ENCODE measurements around the gene ACSS2.

The ACSS2 gene

DNA sequence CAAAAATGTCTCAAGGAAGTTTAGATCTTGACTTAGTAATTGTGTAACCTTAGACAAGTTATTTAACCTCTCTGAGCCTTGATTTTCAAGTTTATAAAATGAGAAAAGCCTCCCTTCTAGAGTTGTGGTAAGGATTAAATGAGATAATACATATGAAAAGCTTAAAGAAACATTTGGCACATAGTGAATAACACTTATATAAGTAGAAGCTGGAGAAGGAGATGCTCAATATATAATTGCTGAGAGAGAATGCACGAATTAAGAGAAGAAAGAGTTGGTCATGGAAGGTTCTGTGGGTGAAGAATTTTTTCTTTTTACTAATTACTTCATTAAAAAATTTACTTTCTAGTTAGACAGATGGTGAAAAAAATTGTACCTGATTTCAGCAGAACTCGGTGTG is 5.3 kb downstream of the ACSS2 start:
- Histone ChIP-seq H3K4me2 (ENCODE audit: insufficient read depth, low read length) (no peak overlapping the region), H3K36me3 (ENCODE audit: insufficient read depth, low read length) (no peaks in the 10 kb centered on the region), H4K20me1 (ENCODE audit: insufficient read depth, low read length) (no peaks in the 10 kb centered on the region), H3K27ac (ENCODE audit: low read length) (no peak overlapping the region), H3K4me3 (ENCODE audit: low read depth in 1 of 2, low read length in 2 of 2) (no peak overlapping the region), H3K79me2 (ENCODE audit: insufficient read depth, low read length) (no peaks in the 10 kb centered on the region), H3K27me3 (ENCODE audit: insufficient read depth, low read length, poor library complexity) (peaks cover 4% of the 10 kb centered on the region), H3K9ac (ENCODE audit: low read depth, low read length) (no peak overlapping the region), H2AFZ (ENCODE audit: low read depth, low read length) (no peak overlapping the region), H3K9me3 (ENCODE audit: insufficient read depth, low read length, severe bottlenecking) (no peaks in the 10 kb centered on the region), H3K4me1 (ENCODE audit: insufficient read depth, low read length) (peaks cover 5% of the 10 kb centered on the region)
- DNase-seq (no peak), ATAC-seq (ENCODE audit: insufficient read depth, low read depth) (no peak)
- TF ChIP-seq EZH2 (IDR thresholded peaks at IDR 0.05; ENCODE audit: borderline replicate concordance, low read depth, low read length, severe bottlenecking): no peak
- TF ChIP-seq, protein P1, sequence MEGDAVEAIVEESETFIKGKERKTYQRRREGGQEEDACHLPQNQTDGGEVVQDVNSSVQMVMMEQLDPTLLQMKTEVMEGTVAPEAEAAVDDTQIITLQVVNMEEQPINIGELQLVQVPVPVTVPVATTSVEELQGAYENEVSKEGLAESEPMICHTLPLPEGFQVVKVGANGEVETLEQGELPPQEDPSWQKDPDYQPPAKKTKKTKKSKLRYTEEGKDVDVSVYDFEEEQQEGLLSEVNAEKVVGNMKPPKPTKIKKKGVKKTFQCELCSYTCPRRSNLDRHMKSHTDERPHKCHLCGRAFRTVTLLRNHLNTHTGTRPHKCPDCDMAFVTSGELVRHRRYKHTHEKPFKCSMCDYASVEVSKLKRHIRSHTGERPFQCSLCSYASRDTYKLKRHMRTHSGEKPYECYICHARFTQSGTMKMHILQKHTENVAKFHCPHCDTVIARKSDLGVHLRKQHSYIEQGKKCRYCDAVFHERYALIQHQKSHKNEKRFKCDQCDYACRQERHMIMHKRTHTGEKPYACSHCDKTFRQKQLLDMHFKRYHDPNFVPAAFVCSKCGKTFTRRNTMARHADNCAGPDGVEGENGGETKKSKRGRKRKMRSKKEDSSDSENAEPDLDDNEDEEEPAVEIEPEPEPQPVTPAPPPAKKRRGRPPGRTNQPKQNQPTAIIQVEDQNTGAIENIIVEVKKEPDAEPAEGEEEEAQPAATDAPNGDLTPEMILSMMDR (IDR thresholded peaks at IDR 0.05; ENCODE audit: borderline replicate concordance, extremely low read depth, low read length, poor library complexity, severe bottlenecking): no peak

DNA sequence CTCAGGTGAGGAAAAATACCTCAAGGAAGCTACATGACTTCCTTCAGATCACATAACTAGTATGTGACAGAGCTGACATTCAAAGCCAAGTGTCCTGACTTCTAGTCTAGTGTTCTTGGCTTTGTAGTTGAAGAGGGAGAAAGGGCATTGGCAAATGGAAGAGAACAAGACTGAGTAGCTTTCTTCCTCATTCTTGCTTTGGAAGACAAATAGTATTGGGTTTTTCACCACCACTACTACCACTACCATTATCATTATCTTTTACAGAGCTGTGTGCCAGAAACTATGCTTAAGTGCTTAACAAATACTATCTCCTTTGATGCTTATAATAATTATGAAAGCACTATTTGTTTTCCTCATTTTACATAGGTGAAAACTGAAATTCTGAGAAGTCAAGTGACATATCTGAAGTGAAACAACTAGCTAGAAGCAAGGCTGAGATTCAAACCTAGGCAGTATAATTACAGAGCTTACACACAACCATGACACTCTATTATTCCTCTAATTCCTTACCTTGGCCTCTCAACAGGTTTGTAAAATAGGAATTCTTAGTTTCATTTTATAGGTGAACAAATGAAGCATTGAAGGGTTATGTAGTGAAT is 6.8 kb downstream of the ACSS2 start:
- no peaks in the 10 kb centered on the region for H3K79me2 ChIP-seq (ENCODE audit: insufficient read depth, low read length)
- H3K9ac ChIP-seq (ENCODE audit: low read depth, low read length): no peak overlapping the region
- H3K27me3 ChIP-seq (ENCODE audit: insufficient read depth, low read length, poor library complexity): no peaks in the 10 kb centered on the region
- H3K4me2 ChIP-seq (ENCODE audit: insufficient read depth, low read length): no peak overlapping the region
- H3K27ac ChIP-seq (ENCODE audit: low read length): no peak overlapping the region
- H3K9me3 ChIP-seq (ENCODE audit: insufficient read depth, low read length, severe bottlenecking): no peaks in the 10 kb centered on the region
- no peaks in the 10 kb centered on the region for H3K36me3 ChIP-seq (ENCODE audit: insufficient read depth, low read length)
- DNase-seq (no peak), ATAC-seq (ENCODE audit: insufficient read depth, low read depth) (no peak)
- TF ChIP-seq, protein P1 (IDR thresholded peaks at IDR 0.05; ENCODE audit: borderline replicate concordance, extremely low read depth, low read length, poor library complexity, severe bottlenecking): no peak
- no peak for TF ChIP-seq EZH2 (IDR thresholded peaks at IDR 0.05; ENCODE audit: borderline replicate concordance, low read depth, low read length, severe bottlenecking)
- no peak overlapping the region for H3K4me3 ChIP-seq (ENCODE audit: low read depth in 1 of 2, low read length in 2 of 2)
- H2AFZ ChIP-seq (ENCODE audit: low read depth, low read length): no peak overlapping the region
- H3K4me1 ChIP-seq (ENCODE audit: insufficient read depth, low read length): no peaks in the 10 kb centered on the region
- no peaks in the 10 kb centered on the region for H4K20me1 ChIP-seq (ENCODE audit: insufficient read depth, low read length)

DNA sequence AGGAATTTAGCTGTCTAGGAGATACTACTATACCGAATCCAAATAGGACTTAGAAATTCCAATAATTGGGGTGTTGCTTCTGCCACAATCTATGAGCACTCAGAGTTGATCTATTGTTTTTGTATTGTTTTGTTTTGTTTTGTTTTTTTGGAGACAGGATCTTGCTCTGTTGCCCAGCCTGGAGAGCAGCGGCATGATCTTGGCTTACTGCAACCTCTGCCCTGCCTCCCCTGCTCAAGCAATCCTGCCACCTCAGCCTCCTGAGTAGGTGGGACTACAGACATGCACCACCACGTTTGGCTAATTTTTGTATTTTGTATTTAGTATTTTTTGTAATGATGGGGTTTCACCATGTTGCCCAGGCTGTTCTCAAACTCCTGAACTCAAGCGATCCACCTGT is 7.4 kb downstream of the ACSS2 start:
- no peak overlapping the region for H3K9ac ChIP-seq (ENCODE audit: low read depth, low read length)
- H3K27ac ChIP-seq (ENCODE audit: low read length): no peak overlapping the region
- no peak for TF ChIP-seq EZH2 (IDR thresholded peaks at IDR 0.05; ENCODE audit: borderline replicate concordance, low read depth, low read length, severe bottlenecking)
- TF ChIP-seq, protein P1 (IDR thresholded peaks at IDR 0.05; ENCODE audit: borderline replicate concordance, extremely low read depth, low read length, poor library complexity, severe bottlenecking): no peak
- no peaks in the 10 kb centered on the region for H3K4me1 ChIP-seq (ENCODE audit: insufficient read depth, low read length)
- no peak overlapping the region for H3K4me3 ChIP-seq (ENCODE audit: low read depth in 1 of 2, low read length in 2 of 2)
- H3K36me3 ChIP-seq (ENCODE audit: insufficient read depth, low read length): no peaks in the 10 kb centered on the region
- no peaks in the 10 kb centered on the region for H4K20me1 ChIP-seq (ENCODE audit: insufficient read depth, low read length)
- H2AFZ ChIP-seq (ENCODE audit: low read depth, low read length): no peak overlapping the region
- H3K79me2 ChIP-seq (ENCODE audit: insufficient read depth, low read length): no peaks in the 10 kb centered on the region
- no peaks in the 10 kb centered on the region for H3K9me3 ChIP-seq (ENCODE audit: insufficient read depth, low read length, severe bottlenecking)
- H3K27me3 ChIP-seq (ENCODE audit: insufficient read depth, low read length, poor library complexity): no peaks in the 10 kb centered on the region
- no peak overlapping the region for H3K4me2 ChIP-seq (ENCODE audit: insufficient read depth, low read length)
- DNase-seq: no peak
- no peak for ATAC-seq (ENCODE audit: insufficient read depth, low read depth)

All from DND-41 (cell line).